HEK293T (cell line): ENCODE results near the gene CEMIP2.

Experiments
- ARNT ChIP-seq: fragments of 450-650 bp; IDR thresholded peaks from 2 replicates; pipeline ENCODE4 v1.6.1; 2017; ENCODE audit warnings: mild to moderate bottlenecking
- BHLHE40 ChIP-seq: fragments of 450-650 bp; IDR thresholded peaks from 2 replicates; pipeline ENCODE4 v1.6.1; 2016; ENCODE audit warnings: mild to moderate bottlenecking, moderate library complexity, borderline replicate concordance
- FOXM1 ChIP-seq: fragments of 450-650 bp; IDR thresholded peaks from 2 replicates; pipeline ENCODE4 v1.6.1; 2017; ENCODE audit warnings: mild to moderate bottlenecking, borderline replicate concordance
- SUZ12 ChIP-seq: fragments of 450-650 bp; IDR thresholded peaks from 2 replicates; pipeline ENCODE4 v1.6.1; 2016; ENCODE audit warnings: mild to moderate bottlenecking
- ZNF384 ChIP-seq: fragments of 450-650 bp; IDR thresholded peaks from 2 replicates; pipeline ENCODE4 v1.6.1; 2016

DNA sequence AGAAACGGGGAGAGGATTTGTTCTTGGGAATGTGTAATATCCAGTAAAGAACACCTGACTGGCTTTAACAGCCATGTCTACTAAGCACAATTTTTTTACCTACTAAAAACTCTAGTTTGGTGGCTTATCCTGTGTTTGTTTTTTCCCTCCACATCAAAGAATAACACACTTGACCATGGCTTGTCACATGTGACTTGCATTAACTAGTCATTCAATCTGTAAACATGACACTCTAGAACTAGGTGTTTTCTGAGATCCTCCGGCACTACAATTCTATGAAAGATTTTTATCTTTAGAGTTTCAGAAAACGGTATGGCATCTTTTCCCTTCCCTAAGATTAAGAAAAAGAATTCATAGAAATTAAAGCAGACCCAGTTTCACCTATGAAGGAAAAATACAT is 103.7 kb downstream of the CEMIP2 start:
- TF ChIP-seq FOXM1 (no peak), BHLHE40 (no peak), ARNT (no peak), SUZ12 (no peak), ZNF384 (no peak)
